Activated naive CD4-positive, alpha-beta T cell treated with anti-CD3 and anti-CD28 coated beads, Interleukin-2, amount 10 ng/mL, durations not matched to agents 7 days and 5 days (primary cell): ENCODE data around the gene USP12.
"Not testable (repeated sequence)": the region's sequence is repeated elsewhere in the genome, so short reads cannot be mapped to it uniquely, and the experiment has no call there.

Experiments used
- CTCF ChIA-PET: fragments of 350-600 bp; sonication (Branson Sonifier 250); formaldehyde crosslinking; loops from one replicate; lab custom pipeline; 2021; ENCODE audit warnings: antibody characterized with exemption; lab: Charles Lee
- DNase-seq: peaks from one replicate; pipeline ENCODE4 v3.0.0-alpha.2; 2020
- H3K27ac Mint-ChIP-seq: one replicate; pipeline ENCODE4 v1.8.0; 2021; ENCODE audit warnings: mild to moderate bottlenecking, moderate library complexity, mixed read lengths
- H3K27me3 Mint-ChIP-seq: one replicate; pipeline ENCODE4 v1.8.0; 2021; ENCODE audit warnings: mild to moderate bottlenecking, mixed read lengths
- H3K36me3 Mint-ChIP-seq: one replicate; pipeline ENCODE4 v1.8.0; 2021; ENCODE audit warnings: mixed read lengths
- H3K4me1 Mint-ChIP-seq: one replicate; pipeline ENCODE4 v1.8.0; 2021; ENCODE audit warnings: mixed read lengths
- H3K4me3 Mint-ChIP-seq: one replicate; pipeline ENCODE4 v1.8.0; 2021; ENCODE audit warnings: mild to moderate bottlenecking, moderate library complexity, mixed read lengths
- H3K9me3 Mint-ChIP-seq: one replicate; pipeline ENCODE4 v1.8.0; 2021; ENCODE audit warnings: mixed read lengths

Gene USP12

GRCh38 chr13:27194895-27195764 is 23.5 kb upstream of the USP12 start:
- Mint-ChIP-seq H3K36me3 (no peaks in the 10 kb centered on the region), H3K27ac (peak overlapping the region; percentile 9), H3K4me1 (peaks cover 4% of the 10 kb centered on the region), H3K4me3 (no peak overlapping the region), H3K27me3 (peaks cover 4% of the 10 kb centered on the region), H3K9me3 (no peaks in the 10 kb centered on the region)
- CTCF ChIA-PET = no interaction called here
- no peak for DNase-seq

- no peaks in the 10 kb centered on the region for H3K36me3 Mint-ChIP-seq
- peaks cover 4% of the 10 kb centered on the region for H3K27me3 Mint-ChIP-seq
- H3K4me1 Mint-ChIP-seq = peaks cover 4% of the 10 kb centered on the region
- CTCF ChIA-PET = no interaction called here
- no peak for DNase-seq
- H3K9me3 Mint-ChIP-seq = no peaks in the 10 kb centered on the region
- no peak overlapping the region for H3K27ac Mint-ChIP-seq
- H3K4me3 Mint-ChIP-seq = no peak overlapping the region
Observed at GRCh38 chr13:27194209-27194608, 22.6 kb upstream of the USP12 start.

GRCh38 chr13:27193496-27193895 is 21.9 kb upstream of the USP12 start:
- DNase-seq = no peak
- Mint-ChIP-seq H3K27ac (no peak overlapping the region), H3K4me3 (no peak overlapping the region), H3K27me3 (peaks cover 4% of the 10 kb centered on the region), H3K4me1 (peaks cover 4% of the 10 kb centered on the region), H3K36me3 (no peaks in the 10 kb centered on the region), H3K9me3 (no peaks in the 10 kb centered on the region)
- CTCF ChIA-PET = no interaction called here

GRCh38 chr13:27192973-27193372 is 21.4 kb upstream of the USP12 start:
- peaks cover 4% of the 10 kb centered on the region for H3K27me3 Mint-ChIP-seq
- H3K27ac Mint-ChIP-seq = no peak overlapping the region
- peaks cover 4% of the 10 kb centered on the region for H3K4me1 Mint-ChIP-seq
- H3K36me3 Mint-ChIP-seq = no peaks in the 10 kb centered on the region
- H3K9me3 Mint-ChIP-seq = no peaks in the 10 kb centered on the region
- H3K4me3 Mint-ChIP-seq = no peak overlapping the region
- no peak for DNase-seq
- CTCF ChIA-PET = no interaction called here

- CTCF ChIA-PET, DNase-seq: not testable (repeated sequence)
Observed at GRCh38 chr13:27192367-27192766, 20.8 kb upstream of the USP12 start.

GRCh38 chr13:27189192-27189591 is 17.6 kb upstream of the USP12 start:
- DNase-seq = no peak
- no peaks in the 10 kb centered on the region for H3K4me1 Mint-ChIP-seq
- CTCF ChIA-PET = no interaction called here
- no peaks in the 10 kb centered on the region for H3K27me3 Mint-ChIP-seq
- H3K36me3 Mint-ChIP-seq = no peaks in the 10 kb centered on the region
- H3K4me3 Mint-ChIP-seq = no peak overlapping the region
- H3K27ac Mint-ChIP-seq = no peak overlapping the region
- H3K9me3 Mint-ChIP-seq = no peaks in the 10 kb centered on the region

More at GRCh38 chr13:27192367-27192766, 20.8 kb upstream of the USP12 start:
- H3K4me3 Mint-ChIP-seq, H3K4me1 Mint-ChIP-seq, H3K36me3 Mint-ChIP-seq, H3K27ac Mint-ChIP-seq, H3K27me3 Mint-ChIP-seq, H3K9me3 Mint-ChIP-seq: not testable (repeated sequence)

GRCh38 chr13:27188239-27188638 is 16.6 kb upstream of the USP12 start:
- H3K36me3 Mint-ChIP-seq = no peaks in the 10 kb centered on the region
- H3K4me3 Mint-ChIP-seq = no peak overlapping the region
- DNase-seq = no peak
- H3K4me1 Mint-ChIP-seq = no peaks in the 10 kb centered on the region
- H3K27me3 Mint-ChIP-seq = no peaks in the 10 kb centered on the region
- no peak overlapping the region for H3K27ac Mint-ChIP-seq
- H3K9me3 Mint-ChIP-seq = no peaks in the 10 kb centered on the region
- CTCF ChIA-PET = no interaction called here

GRCh38 chr13:27186295-27186694 is 14.7 kb upstream of the USP12 start:
- no peak overlapping the region for H3K27ac Mint-ChIP-seq
- no peak overlapping the region for H3K4me3 Mint-ChIP-seq
- no peak for DNase-seq
- no peaks in the 10 kb centered on the region for H3K4me1 Mint-ChIP-seq
- H3K9me3 Mint-ChIP-seq = no peaks in the 10 kb centered on the region
- CTCF ChIA-PET = no interaction called here
- H3K36me3 Mint-ChIP-seq = no peaks in the 10 kb centered on the region
- H3K27me3 Mint-ChIP-seq = no peaks in the 10 kb centered on the region

- H3K9me3 Mint-ChIP-seq = no peaks in the 10 kb centered on the region
- no peaks in the 10 kb centered on the region for H3K36me3 Mint-ChIP-seq
- CTCF ChIA-PET = interaction anchor here (0.7 kb wide), 1 partner anchor 134 kb away, joined by 3 read pairs; no protein-coding TSS in a partner anchor
Observed at GRCh38 chr13:27183561-27184147, 12.0 kb upstream of the USP12 start.

GRCh38 chr13:27182844-27183497 is 11.4 kb upstream of the USP12 start:
- H3K36me3 Mint-ChIP-seq = no peaks in the 10 kb centered on the region
- CTCF ChIA-PET = no interaction called here
- no peak overlapping the region for H3K27ac Mint-ChIP-seq
- H3K4me3 Mint-ChIP-seq = no peak overlapping the region
- no peak for DNase-seq
- no peaks in the 10 kb centered on the region for H3K27me3 Mint-ChIP-seq
- no peaks in the 10 kb centered on the region for H3K4me1 Mint-ChIP-seq
- no peaks in the 10 kb centered on the region for H3K9me3 Mint-ChIP-seq

More at GRCh38 chr13:27183561-27184147, 12.0 kb upstream of the USP12 start:
- DNase-seq = no peak
- no peaks in the 10 kb centered on the region for H3K27me3 Mint-ChIP-seq
- no peak overlapping the region for H3K4me3 Mint-ChIP-seq
- no peaks in the 10 kb centered on the region for H3K4me1 Mint-ChIP-seq
- H3K27ac Mint-ChIP-seq = no peak overlapping the region

GRCh38 chr13:27182054-27182453 is 10.4 kb upstream of the USP12 start:
- no peak overlapping the region for H3K27ac Mint-ChIP-seq
- H3K4me1 Mint-ChIP-seq = no peaks in the 10 kb centered on the region
- no peak for DNase-seq
- no peaks in the 10 kb centered on the region for H3K27me3 Mint-ChIP-seq
- H3K9me3 Mint-ChIP-seq = no peaks in the 10 kb centered on the region
- no peaks in the 10 kb centered on the region for H3K36me3 Mint-ChIP-seq
- CTCF ChIA-PET = no interaction called here
- no peak overlapping the region for H3K4me3 Mint-ChIP-seq

GRCh38 chr13:27177852-27178251 is 6.2 kb upstream of the USP12 start:
- no peaks in the 10 kb centered on the region for H3K36me3 Mint-ChIP-seq
- no peaks in the 10 kb centered on the region for H3K9me3 Mint-ChIP-seq
- CTCF ChIA-PET = no interaction called here
- H3K27ac Mint-ChIP-seq = no peak overlapping the region
- no peak overlapping the region for H3K4me3 Mint-ChIP-seq
- H3K27me3 Mint-ChIP-seq = no peaks in the 10 kb centered on the region
- DNase-seq = no peak
- peaks cover 5% of the 10 kb centered on the region for H3K4me1 Mint-ChIP-seq

GRCh38 chr13:27176470-27177410 is 5.1 kb upstream of the USP12 start:
- Mint-ChIP-seq H3K27me3 (no peaks in the 10 kb centered on the region), H3K9me3 (no peaks in the 10 kb centered on the region), H3K27ac (no peak overlapping the region), H3K36me3 (no peaks in the 10 kb centered on the region), H3K4me3 (no peak overlapping the region), H3K4me1 (peaks cover 12% of the 10 kb centered on the region)
- DNase-seq = no peak
- CTCF ChIA-PET = no interaction called here
